Activated CD8-positive, alpha-beta memory T cell treated with anti-CD3 and anti-CD28 coated beads for 4 hours (primary cell): ENCODE measurements around the gene TECPR2.
"Not testable (repeated sequence)": the region's sequence is repeated elsewhere in the genome, so short reads cannot be mapped to it uniquely, and the experiment has no call there.

ENCODE experiments used
- DNase-seq, 2 donors: peaks; one replicate each; pipeline ENCODE4 v3.0.0-alpha.2; 2020; ENCODE audit warnings: low read depth in 2 of 2

The TECPR2 gene

GRCh38 chr14:102330806-102331205 is 31.9 kb upstream of the TECPR2 start:
- DNase-seq, result no peak

GRCh38 chr14:102333390-102333789 is 29.4 kb upstream of the TECPR2 start:
- no peak for DNase-seq

- no peak for DNase-seq
Measured at GRCh38 chr14:102333795-102334705, 28.7 kb upstream of the TECPR2 start.

GRCh38 chr14:102335163-102335562 is 27.6 kb upstream of the TECPR2 start:
- DNase-seq, result no peak

GRCh38 chr14:102338724-102339123 is 24.0 kb upstream of the TECPR2 start:
- no peak for DNase-seq

GRCh38 chr14:102341566-102341965 is 21.2 kb upstream of the TECPR2 start:
- no peak for DNase-seq

- DNase-seq, result no peak
Measured at GRCh38 chr14:102342238-102342637, 20.5 kb upstream of the TECPR2 start.

GRCh38 chr14:102344084-102344483 is 18.7 kb upstream of the TECPR2 start:
- DNase-seq, result no peak

GRCh38 chr14:102344485-102344884 is 18.3 kb upstream of the TECPR2 start:
- DNase-seq, result no peak

- no peak for DNase-seq
Measured at GRCh38 chr14:102345232-102345631, 17.5 kb upstream of the TECPR2 start.

GRCh38 chr14:102346645-102347044 is 16.1 kb upstream of the TECPR2 start:
- no peak for DNase-seq

GRCh38 chr14:102348376-102348775 is 14.4 kb upstream of the TECPR2 start:
- no peak for DNase-seq

GRCh38 chr14:102351023-102351422 is 11.7 kb upstream of the TECPR2 start:
- no peak for DNase-seq

- DNase-seq, result not testable (repeated sequence)
Measured at GRCh38 chr14:102351593-102351992, 11.1 kb upstream of the TECPR2 start.

- no peak for DNase-seq
Measured at GRCh38 chr14:102352213-102352612, 10.5 kb upstream of the TECPR2 start.

GRCh38 chr14:102353126-102353619 is 9.6 kb upstream of the TECPR2 start:
- no peak for DNase-seq

GRCh38 chr14:102356280-102356679 is 6.5 kb upstream of the TECPR2 start:
- DNase-seq, result no peak

- DNase-seq, result no peak
Measured at GRCh38 chr14:102359341-102359740, 3.4 kb upstream of the TECPR2 start.

- DNase-seq, result no peak
Measured at GRCh38 chr14:102360388-102360787, 2.4 kb upstream of the TECPR2 start.

- peak in 1 of 2 donors; percentile 10 for DNase-seq
Measured at GRCh38 chr14:102362084-102362483, 657 bp upstream of the TECPR2 start.

- no peak for DNase-seq
Measured at GRCh38 chr14:102363182-102363943, 622 bp downstream of the TECPR2 start.

- no peak for DNase-seq
Measured at GRCh38 chr14:102370305-102370809, 7.6 kb downstream of the TECPR2 start.
